GM20000 (cell line): ENCODE results near the gene SCYGR2.

ENCODE experiments used
- DNase-seq: peaks from one replicate; pipeline ENCODE4 v3.0.0; 2012; ENCODE audit warnings: low spot score
- TF ChIP-seq, protein P1 (sequence below): IDR thresholded peaks from 2 replicates; pipeline ENCODE4 v1.5.1; 2012; ENCODE audit warnings: mild to moderate bottlenecking, control low read depth; ENCODE audit errors: extremely low read depth, missing control alignments

SCYGR2 gene

GRCh38 chr2:227612546-227613271, 14.0 kb downstream of the SCYGR2 start:
- DNase-seq = no peak
- TF ChIP-seq, protein P1, sequence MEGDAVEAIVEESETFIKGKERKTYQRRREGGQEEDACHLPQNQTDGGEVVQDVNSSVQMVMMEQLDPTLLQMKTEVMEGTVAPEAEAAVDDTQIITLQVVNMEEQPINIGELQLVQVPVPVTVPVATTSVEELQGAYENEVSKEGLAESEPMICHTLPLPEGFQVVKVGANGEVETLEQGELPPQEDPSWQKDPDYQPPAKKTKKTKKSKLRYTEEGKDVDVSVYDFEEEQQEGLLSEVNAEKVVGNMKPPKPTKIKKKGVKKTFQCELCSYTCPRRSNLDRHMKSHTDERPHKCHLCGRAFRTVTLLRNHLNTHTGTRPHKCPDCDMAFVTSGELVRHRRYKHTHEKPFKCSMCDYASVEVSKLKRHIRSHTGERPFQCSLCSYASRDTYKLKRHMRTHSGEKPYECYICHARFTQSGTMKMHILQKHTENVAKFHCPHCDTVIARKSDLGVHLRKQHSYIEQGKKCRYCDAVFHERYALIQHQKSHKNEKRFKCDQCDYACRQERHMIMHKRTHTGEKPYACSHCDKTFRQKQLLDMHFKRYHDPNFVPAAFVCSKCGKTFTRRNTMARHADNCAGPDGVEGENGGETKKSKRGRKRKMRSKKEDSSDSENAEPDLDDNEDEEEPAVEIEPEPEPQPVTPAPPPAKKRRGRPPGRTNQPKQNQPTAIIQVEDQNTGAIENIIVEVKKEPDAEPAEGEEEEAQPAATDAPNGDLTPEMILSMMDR = no peak

- peak; percentile 36 for DNase-seq
- TF ChIP-seq, protein P1 = no peak
Observed at GRCh38 chr2:227613272-227613660, 14.6 kb downstream of the SCYGR2 start.

DNA sequence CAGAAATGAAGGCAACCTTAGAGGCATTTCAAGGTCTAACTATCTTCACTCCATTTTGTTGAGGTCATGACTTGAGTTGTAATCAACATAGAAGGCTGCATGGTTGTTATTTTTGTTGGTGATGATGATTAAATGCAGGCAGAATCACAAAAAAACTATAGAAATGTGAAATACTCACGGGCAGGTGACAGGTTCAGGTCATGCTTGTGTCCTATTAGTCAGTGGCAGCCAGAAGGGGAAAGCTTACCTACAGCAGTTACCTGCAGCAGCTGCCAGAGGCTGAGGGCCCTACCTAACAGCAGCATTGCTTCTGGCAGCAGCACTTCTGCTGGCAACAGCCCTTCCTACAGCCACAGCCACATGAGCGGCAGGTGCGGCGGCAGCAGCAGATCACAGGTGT, 15.6 kb downstream of the SCYGR2 start:
- DNase-seq = no peak
- TF ChIP-seq, protein P1 = no peak

DNA sequence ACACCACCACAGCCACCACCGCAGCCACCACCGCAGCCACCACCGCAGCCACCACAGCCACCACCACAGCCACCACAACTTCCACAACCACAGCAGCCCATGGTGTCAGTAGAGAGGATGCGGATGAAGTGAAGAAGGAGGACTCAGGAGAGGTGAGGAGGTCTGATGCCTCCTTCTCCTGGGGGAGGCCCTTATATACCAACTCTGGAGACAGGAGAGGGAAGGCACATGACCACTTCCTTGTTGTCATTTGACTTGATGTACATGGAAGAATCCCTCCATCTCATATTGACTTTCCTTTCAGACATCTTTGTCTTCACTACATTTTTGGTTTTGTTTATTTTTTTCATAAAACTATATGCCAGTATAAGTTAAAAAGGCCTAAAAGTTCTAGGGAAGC, 16.0 kb downstream of the SCYGR2 start, which contains the start of gene SCYGR3:
Gene SCYGR3, minus strand, starts transcription at position 101 of the 400 bp plus-strand sequence. Its CDS starts 0 bp downstream, at position 101.
- peak; percentile 23 for DNase-seq
- TF ChIP-seq, protein P1 = no peak

GRCh38 chr2:227615181-227615580, 16.5 kb downstream of the SCYGR2 start:
- DNase-seq = no peak
- TF ChIP-seq, protein P1 = no peak

GRCh38 chr2:227615906-227616305, 17.2 kb downstream of the SCYGR2 start:
- TF ChIP-seq, protein P1 = no peak
- peak; percentile 21 for DNase-seq

DNA sequence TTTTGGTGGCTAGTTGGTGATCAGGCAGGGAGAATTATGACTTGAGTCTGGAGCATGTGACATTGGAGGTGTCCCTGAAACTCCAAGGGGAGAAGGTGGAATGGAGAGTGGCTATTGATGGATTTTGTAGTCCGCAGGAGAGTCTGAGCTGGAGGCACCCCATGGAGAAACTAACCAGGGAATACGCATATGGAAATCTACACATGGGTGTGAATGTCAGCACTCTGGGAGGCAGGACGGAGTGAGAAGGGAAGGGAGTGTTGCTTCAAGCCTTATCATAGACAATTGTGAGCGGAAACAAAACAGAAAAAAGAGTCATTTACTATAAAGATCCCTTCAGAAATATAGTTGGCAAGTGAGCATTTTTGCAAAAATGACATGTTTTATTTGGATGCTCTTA, 17.9 kb downstream of the SCYGR2 start:
- DNase-seq = no peak
- TF ChIP-seq, protein P1 = no peak
